ENCODE results near the gene DSTN.

The DSTN gene

DNA sequence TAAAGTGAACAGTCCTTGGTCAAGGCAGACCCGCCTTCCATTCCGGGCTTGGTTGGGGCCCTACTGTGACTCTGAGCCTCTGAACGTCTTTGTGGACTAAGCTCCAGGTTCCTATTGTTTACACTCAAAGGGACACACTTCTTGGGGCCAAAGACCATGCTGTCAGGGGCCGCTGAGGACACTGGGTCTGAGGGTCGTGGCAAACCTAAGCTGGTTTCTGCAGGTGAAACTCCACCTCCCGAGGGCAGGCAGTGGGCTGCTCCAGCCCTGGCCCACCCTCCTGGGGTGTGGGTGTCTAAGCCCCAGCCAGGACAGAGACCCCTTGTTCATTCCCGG lies 43.1 kb downstream of the DSTN start:
- no peak for DNase-seq (ENCODE audit: low read depth)

DNA sequence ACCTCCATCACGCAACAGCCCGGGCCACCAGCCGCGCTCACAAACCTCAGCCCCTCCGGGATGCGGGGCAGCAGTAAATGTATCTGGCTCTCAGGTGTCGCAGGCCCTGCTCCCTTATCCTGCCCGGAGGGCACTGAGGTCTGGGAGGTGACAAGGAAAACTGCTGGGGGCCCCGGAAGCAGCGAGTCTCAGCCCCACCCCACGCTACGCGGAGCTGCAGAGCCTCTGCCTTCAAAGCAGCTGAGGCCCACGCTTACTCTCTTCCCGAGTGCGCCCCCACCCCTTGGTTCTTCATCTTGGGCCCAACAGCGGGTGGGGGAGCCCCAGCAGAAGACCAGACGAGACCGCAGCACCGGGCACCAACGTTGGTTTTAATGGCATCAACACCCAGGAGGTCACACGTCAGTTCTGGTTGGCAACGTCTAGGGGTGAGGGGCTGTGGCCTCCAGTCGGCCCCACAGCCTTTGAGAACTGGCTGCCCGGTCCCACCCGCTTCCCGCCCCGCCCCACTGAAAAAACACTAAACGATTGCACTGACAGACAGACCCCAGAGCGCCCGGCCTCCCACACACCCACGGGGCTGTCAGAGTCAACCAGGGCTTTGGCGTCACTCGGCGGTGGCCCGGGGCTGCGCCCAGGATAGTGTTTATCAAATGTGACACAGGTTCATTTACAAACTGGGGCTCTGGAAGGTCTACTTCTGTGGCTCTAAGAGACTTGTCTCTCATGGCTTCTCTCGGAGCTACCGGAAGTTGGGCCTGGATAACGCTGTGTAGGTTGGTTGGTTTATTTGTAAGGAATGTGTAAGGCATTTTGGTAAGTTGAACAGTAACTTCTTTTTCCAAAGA lies 43.7 kb downstream of the DSTN start:
- no peak for DNase-seq (ENCODE audit: low read depth)

DNA sequence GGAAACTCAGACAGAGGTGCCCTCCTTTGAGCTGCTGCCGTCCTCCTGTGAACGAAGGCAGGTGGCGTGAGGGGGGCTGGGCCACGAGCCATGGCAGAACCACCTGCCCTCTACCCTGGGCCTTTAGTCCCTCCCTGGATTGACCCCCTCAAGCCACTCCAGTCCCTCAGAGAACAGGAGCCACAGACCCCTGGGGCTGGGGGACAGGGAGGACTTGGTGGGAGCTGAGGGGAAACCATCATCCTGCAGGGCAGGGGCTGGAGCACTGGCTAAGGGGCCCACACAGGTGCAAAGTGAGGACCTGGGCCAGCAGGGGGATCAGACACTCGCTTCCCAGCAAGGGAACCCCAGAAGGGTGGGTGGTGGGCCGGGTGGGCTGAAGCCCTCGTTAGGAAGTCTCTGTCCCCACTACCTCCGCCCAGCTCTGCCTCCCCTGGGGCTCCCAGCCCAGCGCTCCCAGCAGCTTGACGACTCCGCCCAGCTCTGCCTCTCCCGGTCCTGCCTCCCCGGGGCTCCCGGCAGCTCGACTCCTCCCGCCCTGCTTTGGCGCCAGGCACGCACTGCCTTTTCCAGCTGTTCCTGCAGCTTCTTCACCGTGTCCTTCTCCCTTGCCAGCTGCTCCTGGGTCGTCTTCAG lies 44.4 kb downstream of the DSTN start:
- no peak for DNase-seq (ENCODE audit: low read depth)

DNA sequence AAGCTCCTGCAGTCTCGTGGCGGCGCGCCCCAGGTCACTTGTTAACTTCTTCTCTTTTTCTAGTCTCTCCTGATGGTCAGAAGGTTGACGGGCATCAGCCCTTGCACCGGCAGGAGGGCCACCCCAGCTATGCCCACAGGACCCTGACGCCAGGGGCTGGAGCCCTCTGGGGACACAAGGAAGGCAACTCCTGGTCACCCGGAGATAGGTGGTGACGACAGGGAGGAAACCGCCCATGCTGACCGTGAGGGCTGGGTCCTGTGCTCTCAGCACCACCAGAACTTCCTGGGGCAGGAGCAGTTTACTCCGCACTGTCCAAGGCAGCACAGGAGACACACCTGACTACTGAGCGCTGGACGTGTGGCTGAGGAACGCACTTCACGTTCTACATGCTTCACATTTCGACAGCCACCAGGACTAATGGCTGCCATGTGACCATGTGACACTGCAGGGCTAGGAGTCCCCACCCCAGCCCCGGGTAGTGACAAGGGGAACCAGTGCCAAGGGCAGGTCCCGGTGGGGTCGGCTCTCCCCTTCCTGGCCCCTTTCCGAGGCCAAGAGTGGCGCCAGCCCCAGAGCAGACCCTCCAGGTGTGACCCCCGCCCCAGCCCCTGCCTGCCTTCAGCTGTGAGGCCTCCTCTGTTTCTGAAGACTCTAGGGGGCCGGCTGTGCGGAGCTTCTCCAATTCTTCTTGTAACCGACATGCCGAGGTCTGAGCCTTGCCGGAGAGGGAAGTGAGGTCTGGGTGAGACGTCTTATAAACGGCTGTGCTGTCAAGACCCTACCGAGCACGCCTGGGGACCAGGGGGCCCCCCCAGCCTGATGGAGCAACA lies 45.2 kb downstream of the DSTN start:
- no peak for DNase-seq (ENCODE audit: low read depth)

DNA sequence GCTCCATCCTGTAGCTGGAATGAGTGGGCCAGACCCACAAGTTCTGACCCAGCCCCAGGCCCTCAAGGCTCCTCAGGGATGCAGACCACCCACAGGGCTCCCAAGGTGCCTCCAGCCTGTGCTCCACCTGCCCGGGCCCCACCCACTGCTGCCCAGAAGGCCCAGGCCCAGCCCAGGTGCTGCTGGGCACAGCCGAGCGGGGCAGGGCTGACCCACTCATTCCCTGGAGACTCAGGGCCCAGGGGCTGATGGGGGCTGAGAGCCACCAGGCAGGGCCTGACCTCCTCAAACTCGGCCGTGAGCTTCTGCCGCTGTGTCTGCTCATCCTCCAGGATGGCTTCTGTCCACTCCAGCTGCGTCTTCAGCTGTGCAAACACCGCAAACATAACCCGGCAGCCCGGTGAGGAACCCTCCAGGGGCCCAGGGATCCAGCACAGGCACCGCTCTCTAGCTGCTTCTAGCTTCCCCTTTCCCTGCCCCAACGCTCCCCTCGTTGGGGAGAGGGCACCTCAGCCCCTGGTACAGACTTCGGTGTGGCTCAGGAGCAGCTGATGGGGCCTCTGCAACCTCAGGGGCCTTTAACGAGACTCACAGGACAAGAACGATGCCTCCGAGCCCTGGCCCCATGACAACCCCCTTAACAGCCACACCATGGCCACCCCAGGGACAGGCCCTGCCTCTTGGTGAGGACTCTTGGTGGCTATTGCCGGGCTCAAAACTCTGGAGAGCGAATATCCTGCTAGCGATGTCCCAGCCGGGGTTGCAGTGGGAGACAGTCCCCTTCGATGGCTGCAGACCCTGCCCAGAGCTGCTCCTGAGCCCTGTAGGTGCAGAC lies 46.0 kb downstream of the DSTN start:
- no peak for DNase-seq (ENCODE audit: low read depth)

DNA sequence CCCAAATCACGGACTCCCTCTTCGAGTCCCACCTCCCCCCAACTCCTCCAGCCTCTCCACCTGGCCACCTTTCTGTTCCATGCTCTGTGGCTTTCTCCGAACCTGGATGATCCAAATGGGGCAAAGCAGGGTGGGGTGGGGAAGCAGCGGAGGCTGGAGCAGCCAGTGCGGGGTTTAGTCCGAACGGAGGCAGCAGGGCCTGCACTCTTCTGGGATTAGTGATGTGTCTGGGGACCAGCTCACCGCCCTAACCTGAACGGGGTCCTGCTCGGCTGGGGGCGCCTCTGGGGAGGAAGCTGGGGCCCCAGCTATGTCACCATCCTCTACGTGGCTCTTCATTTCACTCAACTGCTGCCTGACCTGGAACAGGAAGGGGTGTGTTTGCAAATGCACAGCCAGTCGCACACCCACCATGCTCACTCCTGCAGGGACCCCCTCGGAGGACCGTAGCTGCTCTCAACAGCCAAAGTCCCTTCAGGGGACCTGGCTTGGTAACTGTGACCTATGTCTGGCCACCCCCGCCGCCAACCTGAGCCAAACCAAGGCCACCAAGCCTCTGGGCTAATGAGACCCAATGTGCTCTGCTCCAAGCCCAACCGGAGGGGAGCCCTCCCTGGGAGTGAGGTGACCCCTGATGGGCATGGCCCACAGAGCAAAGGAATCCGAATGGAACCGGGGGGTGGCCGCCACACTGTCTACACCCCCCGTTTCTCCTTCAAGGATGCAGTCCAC lies 46.8 kb downstream of the DSTN start:
- DNase-seq (ENCODE audit: low read depth) = no peak

DNA sequence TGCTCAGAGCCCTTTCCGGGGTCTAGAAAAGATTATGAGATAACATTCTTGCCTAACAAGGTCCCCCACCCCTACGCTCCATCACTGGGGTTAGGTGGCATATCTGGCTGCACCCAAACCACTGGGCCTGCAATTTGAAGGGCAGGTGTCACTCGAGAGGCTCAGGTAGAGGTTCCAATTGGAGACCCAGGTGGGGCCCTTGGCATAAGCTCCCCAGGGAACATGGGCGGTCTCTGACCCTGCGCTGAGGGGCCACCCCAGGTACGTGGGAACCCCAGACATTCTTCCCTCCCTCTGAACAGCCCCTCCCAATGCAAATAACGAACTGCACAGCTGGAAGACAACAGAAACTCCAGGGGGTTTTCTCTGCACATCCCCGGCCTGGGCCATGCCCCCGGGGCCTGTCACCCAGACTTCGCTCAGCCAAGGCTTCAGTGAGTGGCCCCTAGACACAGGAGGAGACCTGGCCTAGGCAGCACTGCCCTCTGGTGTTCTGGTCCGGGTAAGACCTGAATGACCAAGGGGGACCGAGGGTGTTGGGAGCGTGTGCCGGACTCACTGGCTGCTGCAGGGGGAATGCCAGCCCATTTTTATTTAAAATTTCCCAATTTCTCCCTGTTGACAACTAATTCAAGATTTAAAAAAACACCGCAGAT lies 47.5 kb downstream of the DSTN start:
- DNase-seq (ENCODE audit: low read depth) = peak; percentile 24

DNA sequence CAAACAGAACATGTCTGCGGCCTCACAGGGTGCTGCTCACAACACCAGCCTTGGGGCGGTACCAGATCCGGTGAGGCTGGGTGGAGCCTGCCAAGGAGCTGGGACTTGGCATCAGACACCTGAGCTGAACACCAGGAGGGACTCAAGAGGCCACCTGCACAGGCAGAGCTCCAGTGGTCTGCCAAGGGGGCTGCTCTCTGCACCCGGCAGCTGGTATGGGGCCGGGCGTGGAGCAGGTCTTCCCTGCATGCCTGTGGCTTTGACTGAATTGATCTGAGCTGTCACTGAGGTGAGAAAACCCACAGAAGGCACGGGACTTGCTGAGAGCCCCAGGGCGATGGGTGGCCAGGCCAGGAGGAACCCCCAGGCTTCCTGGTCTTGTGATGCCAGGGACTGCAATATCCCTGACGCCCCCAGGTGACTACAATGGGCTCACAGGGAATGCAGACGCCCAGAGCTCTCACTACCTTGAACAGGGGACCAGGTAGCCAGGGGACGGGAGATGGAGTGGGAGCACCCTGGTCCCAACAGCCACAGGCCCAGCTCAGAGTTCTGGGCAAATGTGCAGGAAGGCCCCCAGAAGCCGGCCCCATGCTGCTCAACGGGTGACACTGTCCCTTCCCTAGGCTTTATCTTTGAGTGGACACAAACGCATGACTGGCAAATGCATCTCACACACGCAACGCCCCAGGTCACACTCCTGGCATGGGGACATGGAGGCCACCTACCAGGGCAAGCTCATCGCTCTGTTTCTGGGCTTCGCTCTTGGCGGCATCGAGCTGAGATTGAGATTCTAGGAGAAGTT lies 48.2 kb downstream of the DSTN start:
- no peak for DNase-seq (ENCODE audit: low read depth)

DNA sequence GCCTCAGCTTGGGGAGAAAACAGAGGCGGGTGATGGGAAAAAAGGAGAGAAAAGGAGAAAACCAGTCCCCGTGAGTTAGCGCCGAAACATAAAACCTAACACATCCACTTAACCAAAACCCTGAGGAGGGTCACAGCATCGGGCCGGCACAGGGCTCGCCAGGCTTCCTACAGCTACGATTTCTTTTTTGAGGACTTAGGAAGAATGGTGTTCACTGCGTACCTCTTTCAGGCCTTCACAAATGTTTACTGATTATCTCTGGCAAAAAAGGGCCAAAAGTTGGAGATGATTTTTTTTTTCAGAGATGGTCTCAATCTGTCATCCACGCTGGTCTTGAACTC lies 48.8 kb downstream of the DSTN start:
- DNase-seq (ENCODE audit: low read depth) = no peak

DNA sequence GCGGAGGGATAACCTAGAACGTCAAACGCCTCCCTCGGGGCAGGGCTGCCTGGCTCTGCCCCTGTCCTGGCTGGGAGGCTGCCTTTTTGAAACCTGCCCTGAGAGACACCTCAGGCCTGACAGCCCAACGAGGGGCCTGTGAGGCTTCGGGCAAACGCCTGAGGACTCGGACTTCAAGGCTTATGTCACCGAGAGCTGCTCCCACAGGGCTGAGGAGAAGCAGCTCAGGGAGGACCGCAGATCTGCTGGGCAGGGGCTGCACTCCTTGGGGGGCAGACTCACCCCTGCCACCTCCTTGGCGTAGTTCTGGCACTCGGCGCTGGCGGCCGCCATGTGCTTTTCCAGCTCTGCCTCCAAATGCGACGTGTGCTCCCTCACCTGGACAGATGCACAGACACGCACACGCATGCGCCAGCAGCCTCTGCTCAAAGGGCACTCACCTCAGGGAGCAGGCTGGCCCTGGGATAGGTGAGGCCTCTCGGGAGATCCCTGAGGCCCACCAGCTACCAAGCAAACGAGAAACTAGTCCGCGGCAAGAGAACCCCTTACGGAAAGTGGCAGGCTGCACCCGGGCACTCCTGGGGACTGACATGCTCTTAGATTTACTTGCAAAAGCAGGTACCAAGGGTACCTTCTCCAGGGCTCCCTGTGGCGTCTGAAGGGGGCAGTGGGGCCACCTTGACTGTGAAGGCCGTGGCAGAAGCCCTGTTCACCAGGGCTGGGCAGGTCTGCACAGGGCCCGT lies 49.6 kb downstream of the DSTN start:
- no peak for DNase-seq (ENCODE audit: low read depth)

DNA sequence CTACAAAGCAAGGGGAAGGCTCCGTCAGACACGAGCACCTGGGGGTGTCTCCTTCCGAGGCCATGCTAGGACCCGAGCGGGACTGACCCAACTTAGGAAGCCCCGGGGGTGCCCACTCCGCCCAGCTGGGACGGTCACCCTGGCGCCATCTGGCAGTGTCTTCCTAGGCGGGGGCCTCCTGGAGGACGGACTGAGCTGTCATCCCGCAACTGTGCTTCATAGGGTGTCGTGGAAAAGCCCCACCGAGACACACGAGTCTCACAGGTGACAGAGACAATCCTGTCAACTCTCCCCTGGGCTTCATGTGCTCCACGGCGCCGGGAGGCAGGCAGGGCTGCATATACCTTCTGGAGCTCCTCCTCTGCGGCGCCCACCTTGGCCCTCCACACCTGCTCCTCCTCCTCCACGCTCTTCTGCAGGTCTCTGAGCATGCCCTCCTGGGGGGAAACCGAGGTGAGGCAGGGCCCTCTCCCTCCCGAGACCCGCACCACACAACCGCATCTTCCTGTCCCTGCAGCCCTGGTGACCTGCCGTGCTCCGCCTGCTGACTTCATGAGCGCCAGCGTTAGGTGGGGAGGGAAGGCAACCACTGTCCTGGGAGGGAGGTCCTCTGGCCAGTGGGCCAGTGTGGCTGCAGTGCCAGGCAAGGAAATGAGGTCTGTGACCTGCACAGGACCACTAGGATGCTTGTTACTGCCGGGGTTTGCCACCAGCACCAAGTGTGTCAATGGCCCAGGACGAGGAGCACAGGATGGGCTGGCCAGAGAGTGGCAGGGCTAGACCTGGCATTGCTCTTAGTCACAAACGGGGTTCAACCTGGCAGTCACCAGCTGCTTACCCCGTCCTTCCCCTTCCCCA lies 50.7 kb downstream of the DSTN start:
- no peak for DNase-seq (ENCODE audit: low read depth)

DNA sequence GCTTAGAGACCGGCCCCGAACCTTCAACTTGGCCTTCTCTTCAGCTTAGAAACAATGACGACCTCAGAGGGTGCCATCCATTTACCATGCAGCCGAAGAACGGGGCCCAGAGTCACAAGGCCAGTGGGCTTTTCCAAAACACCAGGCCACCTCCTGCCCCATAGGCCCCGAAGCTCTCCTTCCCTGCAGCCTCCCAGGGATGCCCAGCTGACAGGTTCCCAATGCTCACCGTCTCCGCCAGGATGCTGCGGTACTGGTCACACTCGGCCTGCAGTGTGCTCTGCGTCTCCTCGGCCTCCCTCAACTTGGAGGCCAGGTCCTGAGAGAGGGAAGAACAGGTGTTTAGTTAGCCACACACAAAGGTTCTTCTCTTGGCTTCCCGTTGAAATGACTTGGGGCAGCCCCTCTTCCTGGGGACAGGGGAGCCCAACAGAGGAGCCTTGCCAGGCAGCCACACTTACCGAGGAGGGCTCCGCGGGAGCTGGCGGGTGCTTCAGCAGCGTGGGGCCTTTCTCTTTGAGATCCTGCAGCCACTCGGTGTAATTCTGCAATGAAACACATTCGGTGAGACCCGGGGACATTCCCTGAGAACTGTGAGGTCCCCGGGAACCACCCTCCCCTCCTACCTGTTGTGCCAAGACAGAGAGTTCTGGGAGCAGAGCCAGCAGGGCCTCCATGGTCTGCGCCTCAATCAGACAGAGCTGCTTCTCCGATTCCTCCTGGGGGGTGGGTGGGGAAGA lies 51.5 kb downstream of the DSTN start:
- no peak for DNase-seq (ENCODE audit: low read depth)

DNA sequence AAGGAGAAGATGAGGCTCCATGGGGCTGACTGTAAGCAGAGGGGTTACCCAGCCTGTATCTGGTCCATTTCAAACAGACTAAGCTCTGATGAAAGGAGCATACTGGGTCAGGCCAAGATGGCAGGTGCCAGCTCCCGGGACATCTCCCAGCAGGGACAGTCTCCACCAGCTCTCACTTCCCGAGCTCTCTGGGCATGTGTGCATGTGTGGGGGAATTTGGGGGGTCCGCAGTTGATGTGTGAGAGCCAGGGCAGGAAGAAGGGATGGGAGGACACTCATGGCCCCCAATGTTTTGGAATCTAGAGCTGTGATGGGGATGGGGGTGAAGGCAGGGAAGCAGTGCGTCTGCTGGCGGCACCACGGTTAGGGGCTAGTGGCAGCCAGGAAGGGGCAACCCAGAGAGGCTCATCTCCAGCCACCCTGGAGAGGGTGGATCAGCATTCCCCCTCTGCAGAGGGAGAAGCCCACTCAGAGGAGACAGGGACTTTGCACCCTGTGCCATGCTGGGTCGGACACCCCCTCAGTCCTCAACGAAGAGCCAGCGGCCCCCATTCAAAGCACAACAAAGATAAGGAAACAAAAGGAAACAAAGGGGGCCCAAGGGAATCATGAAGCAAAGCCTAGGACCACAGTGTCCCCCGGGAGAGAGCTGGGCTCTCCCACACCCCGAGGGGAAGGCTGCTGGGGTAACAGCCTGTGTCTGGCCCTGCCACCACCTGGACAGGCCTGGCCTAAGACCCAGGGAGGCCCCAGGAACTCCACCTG lies 52.4 kb downstream of the DSTN start:
- DNase-seq (ENCODE audit: low read depth) = no peak

DNA sequence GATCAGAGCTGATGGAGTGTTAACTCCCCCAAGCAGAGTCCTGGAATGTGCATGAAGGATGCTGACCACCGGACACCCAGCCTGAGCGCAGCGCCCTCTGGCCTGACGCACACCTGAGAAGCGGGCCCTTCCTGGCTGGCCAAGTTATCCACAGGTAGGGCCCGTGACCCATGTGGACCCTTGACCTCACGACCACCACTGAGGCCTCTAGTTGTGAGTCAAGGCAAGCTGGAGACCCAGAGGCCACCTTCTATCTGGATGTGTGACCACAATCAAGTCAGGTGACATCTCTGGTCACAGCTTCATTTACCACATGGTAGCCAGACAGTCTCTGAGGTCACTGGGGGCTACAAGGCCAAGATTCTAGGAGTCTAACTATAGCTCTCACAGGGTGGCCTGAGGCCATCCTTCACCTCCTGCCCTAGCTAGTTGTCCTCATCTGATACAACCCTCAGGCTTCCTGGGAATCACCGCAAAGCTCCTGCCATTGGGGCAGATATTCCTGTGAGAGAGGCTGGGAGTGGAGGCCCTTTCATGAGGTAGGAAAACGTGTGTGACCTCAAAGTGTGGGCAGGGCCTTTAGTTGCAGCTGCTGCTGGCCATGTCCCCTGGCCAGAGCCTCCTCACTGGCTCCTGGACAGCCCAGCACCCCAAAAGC lies 53.1 kb downstream of the DSTN start:
- DNase-seq (ENCODE audit: low read depth) = no peak

DNA sequence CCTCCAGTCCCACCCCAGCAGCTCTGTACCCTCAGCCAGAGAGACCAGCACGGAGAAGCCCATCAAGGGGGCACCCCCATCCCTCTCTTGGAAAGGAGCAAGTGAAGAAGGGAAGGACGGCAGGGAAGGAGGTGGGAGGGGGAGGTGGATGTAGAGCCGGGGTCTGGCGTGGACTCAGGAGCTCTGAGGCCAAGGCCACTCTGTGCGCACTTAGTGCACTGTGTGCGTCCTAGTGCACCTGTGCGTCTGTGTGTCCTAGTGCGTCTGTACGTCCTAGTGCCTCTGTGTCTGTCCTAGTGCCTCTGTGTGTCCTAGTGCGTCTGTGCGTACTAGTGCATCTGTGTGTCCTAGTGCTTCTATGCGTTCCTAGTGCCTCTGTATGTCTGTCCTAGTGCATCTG lies 54.2 kb downstream of the DSTN start:
- DNase-seq (ENCODE audit: low read depth) = no peak

DNA sequence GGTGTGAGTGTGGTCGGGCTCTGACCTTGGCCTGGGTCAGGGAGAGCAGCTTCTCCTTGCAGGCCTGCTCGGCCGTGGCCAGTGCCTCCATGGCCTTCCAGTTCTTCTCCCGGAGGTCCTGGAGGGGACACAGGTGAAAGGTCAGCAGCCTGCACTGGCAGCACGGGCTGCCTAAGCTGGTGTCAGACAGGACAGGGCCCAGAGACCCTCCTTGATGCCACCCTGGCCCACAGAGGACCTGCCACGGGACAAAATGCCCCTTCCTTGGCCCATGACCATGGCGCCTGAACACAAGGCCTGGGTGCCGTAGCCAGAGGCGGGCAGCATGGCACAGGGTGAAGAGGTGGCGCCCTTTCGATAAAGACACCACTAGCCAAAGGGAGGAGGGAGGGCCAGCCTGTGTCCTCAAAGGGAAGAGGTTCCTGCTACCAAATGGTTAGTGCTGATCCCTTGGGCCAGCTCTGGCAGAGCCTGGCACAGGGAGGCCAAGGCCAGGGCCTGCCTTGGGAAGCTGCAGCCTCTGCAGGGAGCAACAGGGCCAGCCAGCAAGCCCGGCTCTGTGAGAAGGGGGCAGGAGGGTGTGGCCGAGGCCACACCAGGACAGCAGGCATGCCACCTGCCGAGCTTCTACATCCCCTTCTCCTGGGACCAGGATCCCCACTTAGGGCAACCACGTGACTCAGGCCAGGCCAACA lies 54.8 kb downstream of the DSTN start:
- no peak for DNase-seq (ENCODE audit: low read depth)

Data from activated T-cell treated with anti-CD3 and anti-CD28 coated beads for 1 hour (primary cell).